Stimulated activated CD8-positive, alpha-beta memory T cell treated with anti-CD3 and anti-CD28 coated beads, Interleukin-15, amount 100 ng/mL, for 1 hour (primary cell): ENCODE measurements around the gene RCBTB2.

Experiments used
- DNase-seq: peaks from one replicate; pipeline ENCODE4 v3.0.0-alpha.2; 2020; ENCODE audit warnings: low read depth

The RCBTB2 gene

GRCh38 chr13:48448285-48448958, 84.5 kb downstream of the RCBTB2 start:
- DNase-seq = no peak

- DNase-seq = no peak
Observed at GRCh38 chr13:48446464-48446863, 86.4 kb downstream of the RCBTB2 start.

GRCh38 chr13:48443442-48444208, 89.3 kb downstream of the RCBTB2 start:
- DNase-seq = no peak
